Right cardiac atrium (tissue), 5 donors: Measurements from ENCODE around the gene CXCL14. TPM values are rescaled to one million over a fixed set of nuclear protein-coding genes. Genes with fewer than 3 reads are reported as not detected.

Experiments
- polyA plus RNA-seq: library from polyadenylated mRNA; stranded (reverse); fragments of 200-250 nt; gene quantifications from one replicate; pipeline ENCODE4 v1.2.3, GENCODE V29; 2013
- total RNA-seq, 4 donors: library from RNA; stranded (reverse); fragmentation: NEBNext Ultra II Directional; extraction: Animal tissue kit (Norgen Biotek cat#: 25700); gene quantifications; one replicate each; pipeline ENCODE4 v1.2.1, GENCODE V29; 2021
- donor health status: healthy with polysubstance abuse.
- donor health status: DM: no; HTN: yes; CAD: no.
- donor health status: DM: no; HTN: no; CAD: no.
- donor health status: DM: no; HTN: yes; CAD: no; lungs with severe emphysema.
- donor health status: DM: yes; HTN: yes; CAD: no.

The CXCL14 gene
- total and polyA plus RNA-seq, 5 donors, result 0.85 to 8.9 (median 4.5) TPM; not detected in 2

Other genes with a start within 250 kb of the CXCL14 start
- gene MACROH2A1, start 179.8 kb downstream of the CXCL14 start, total RNA-seq, result 100 to 1,000 TPM; 128 to 160 (median 141) TPM
- 152 TPM for gene MACROH2A1, start 179.8 kb downstream of the CXCL14 start, polyA plus RNA-seq
- not detected for gene DCANP1, start 131.6 kb downstream of the CXCL14 start, total RNA-seq
- gene DCANP1, start 131.6 kb downstream of the CXCL14 start, polyA plus RNA-seq, result not detected
- not detected for gene TIFAB, start 126.6 kb downstream of the CXCL14 start, total RNA-seq
- gene TIFAB, start 126.6 kb downstream of the CXCL14 start, polyA plus RNA-seq, result not detected
- not detected for gene NEUROG1, start 43.0 kb downstream of the CXCL14 start, total RNA-seq
- not detected for gene NEUROG1, start 43.0 kb downstream of the CXCL14 start, polyA plus RNA-seq